H9 (cell line): ENCODE data around the gene FGF12. TPM values are rescaled to one million over a fixed set of nuclear protein-coding genes. Genes with fewer than 3 reads are reported as not detected.

Experiments
- DNase-seq: peaks from one replicate; pipeline ENCODE4 v3.0.0-alpha.2; 2017
- H2AFZ ChIP-seq: one replicate; pipeline ENCODE4 v1.6.1; 2013; ENCODE audit warnings: mild to moderate bottlenecking, low read length, control low read depth, moderate library complexity
- H2AK5ac ChIP-seq: 2 replicates; pipeline ENCODE4 v1.6.1; 2013; ENCODE audit warnings: low read length, control low read depth, mixed read lengths; ENCODE audit not compliant: insufficient read length
- H2BK120ac ChIP-seq: one replicate; pipeline ENCODE4 v1.6.1; 2013; ENCODE audit warnings: low read depth, mild to moderate bottlenecking, low read length, control low read depth, inconsistent platforms; ENCODE audit not compliant: poor library complexity, severe bottlenecking
- H2BK12ac ChIP-seq: 2 replicates; pipeline ENCODE4 v1.6.1; 2013; ENCODE audit warnings: low read length, control low read depth, mixed read lengths, low read depth; ENCODE audit not compliant: insufficient read length
- H2BK15ac ChIP-seq: 2 replicates; pipeline ENCODE4 v1.6.1; 2013; ENCODE audit warnings: low read depth, low read length, control low read depth
- H2BK20ac ChIP-seq: one replicate; pipeline ENCODE4 v1.6.1; 2013; ENCODE audit warnings: low read depth, mild to moderate bottlenecking, low read length, control low read depth, inconsistent platforms; ENCODE audit not compliant: poor library complexity, severe bottlenecking
- H2BK5ac ChIP-seq: 2 replicates; pipeline ENCODE4 v1.6.1; 2013; ENCODE audit warnings: low read length, control low read depth, mixed read lengths; ENCODE audit not compliant: insufficient read length
- H3K14ac ChIP-seq: 2 replicates; pipeline ENCODE4 v1.6.1; 2013; ENCODE audit warnings: low read length, control low read depth; ENCODE audit not compliant: insufficient read depth
- H3K18ac ChIP-seq: 2 replicates; pipeline ENCODE4 v1.6.1; 2013; ENCODE audit warnings: low read depth, mild to moderate bottlenecking, mixed read lengths, low read length, control low read depth; ENCODE audit not compliant: insufficient read length
- H3K23ac ChIP-seq: 2 replicates; pipeline ENCODE4 v1.6.1; 2013; ENCODE audit warnings: low read length, control low read depth, mixed read lengths, low read depth; ENCODE audit not compliant: insufficient read length
- H3K23me2 ChIP-seq: 2 replicates; pipeline ENCODE4 v1.6.1; 2013; ENCODE audit warnings: low read depth, mild to moderate bottlenecking, mixed read lengths, low read length, control low read depth; ENCODE audit not compliant: insufficient read length, poor library complexity, severe bottlenecking
- H3K27ac ChIP-seq: 2 replicates; pipeline ENCODE4 v1.5.1; 2013; ENCODE audit warnings: low read length, control low read depth, mixed read lengths, low read depth; ENCODE audit not compliant: insufficient read length
- H3K27me3 ChIP-seq: 2 replicates; pipeline ENCODE4 v1.6.1; 2013; ENCODE audit warnings: low read length, control low read depth, inconsistent platforms; ENCODE audit not compliant: insufficient read depth
- H3K4ac ChIP-seq: 2 replicates; pipeline ENCODE4 v1.6.1; 2013; ENCODE audit warnings: low read depth, mild to moderate bottlenecking, control low read depth, inconsistent platforms, low read length, moderate library complexity
- H3K4me1 ChIP-seq: 2 replicates; pipeline ENCODE4 v1.6.1; 2013; ENCODE audit warnings: low read length, control low read depth, inconsistent platforms; ENCODE audit not compliant: insufficient read depth
- H3K4me2 ChIP-seq: 2 replicates; pipeline ENCODE4 v1.6.1; 2013; ENCODE audit warnings: low read length, control low read depth, mixed read lengths; ENCODE audit not compliant: insufficient read length, insufficient read depth
- H3K56ac ChIP-seq: 2 replicates; pipeline ENCODE4 v1.6.1; 2013; ENCODE audit warnings: low read depth, mild to moderate bottlenecking, mixed read lengths, low read length, control low read depth; ENCODE audit not compliant: insufficient read length
- H3K79me1 ChIP-seq: 2 replicates; pipeline ENCODE4 v1.6.1; 2013; ENCODE audit warnings: low read depth, mild to moderate bottlenecking, moderate library complexity, low read length, control low read depth, inconsistent platforms; ENCODE audit not compliant: insufficient read depth, poor library complexity, severe bottlenecking
- H3K79me2 ChIP-seq: 2 replicates; pipeline ENCODE4 v1.6.1; 2013; ENCODE audit warnings: low read length, control low read depth, inconsistent platforms; ENCODE audit not compliant: insufficient read depth
- H3K9ac ChIP-seq: 2 replicates; pipeline ENCODE4 v1.6.1; 2013; ENCODE audit warnings: low read length, control low read depth, mixed read lengths; ENCODE audit not compliant: insufficient read length; ENCODE audit errors: extremely low read depth
- H3K9me3 ChIP-seq: one replicate; pipeline ENCODE4 v1.6.1; 2013; ENCODE audit warnings: low read depth, low read length, inconsistent platforms; ENCODE audit not compliant: control insufficient read depth
- H3T11ph ChIP-seq: one replicate; pipeline ENCODE4 v1.6.1; 2013; ENCODE audit warnings: mild to moderate bottlenecking, low read length, control low read depth, inconsistent platforms
- H4K20me1 ChIP-seq: one replicate; pipeline ENCODE4 v1.6.1; 2013; ENCODE audit not compliant: control insufficient read depth, insufficient read length, insufficient read depth
- H4K5ac ChIP-seq: 2 replicates; pipeline ENCODE4 v1.6.1; 2013; ENCODE audit warnings: low read depth, mild to moderate bottlenecking, mixed read lengths, low read length, control low read depth; ENCODE audit not compliant: insufficient read length
- H4K8ac ChIP-seq: replicated peaks from 2 replicates; pipeline ENCODE4 v1.6.1; 2013; ENCODE audit warnings: low read length, control low read depth, mixed read lengths, low read depth; ENCODE audit not compliant: insufficient read length
- H4K91ac ChIP-seq: 2 replicates; pipeline ENCODE4 v1.6.1; 2013; ENCODE audit warnings: low read depth, mild to moderate bottlenecking, moderate library complexity, mixed read lengths, low read length, control low read depth; ENCODE audit not compliant: insufficient read length
- H3K27ac Mint-ChIP-seq, 3 experiments: 2 replicates in 2 of 3; 3 replicates in 1 of 3; pipeline ENCODE4 v1.8.0; 2020 to 2021; ENCODE audit warnings: mixed read lengths in 3 of 3, mild to moderate bottlenecking in 1 of 3, moderate library complexity in 1 of 3
- H3K27me3 Mint-ChIP-seq: 2 replicates; pipeline ENCODE4 v1.8.0; 2021; ENCODE audit warnings: low read depth, mild to moderate bottlenecking, moderate library complexity, mixed read lengths
- H3K36me3 Mint-ChIP-seq, 3 experiments: 2 replicates in 2 of 3; 3 replicates in 1 of 3; pipeline ENCODE4 v1.8.0; 2020 to 2021; ENCODE audit warnings: low read depth in 3 of 3, mixed read lengths in 3 of 3; ENCODE audit not compliant: insufficient read depth in 1 of 3
- H3K4me1 Mint-ChIP-seq, 2 experiments: 2 replicates each; pipeline ENCODE4 v1.8.0; 2020; ENCODE audit warnings: mixed read lengths in 2 of 2
- H3K4me3 Mint-ChIP-seq, 2 experiments: 2 replicates in 1 of 2; 3 replicates in 1 of 2; pipeline ENCODE4 v1.8.0; 2020 to 2021; ENCODE audit warnings: mild to moderate bottlenecking in 2 of 2, mixed read lengths in 2 of 2, moderate library complexity in 1 of 2
- H3K9me3 Mint-ChIP-seq, 2 experiments: 2 replicates in 1 of 2; 3 replicates in 1 of 2; pipeline ENCODE4 v1.8.0; 2020; ENCODE audit warnings: mild to moderate bottlenecking in 2 of 2, mixed read lengths in 2 of 2, moderate library complexity in 1 of 2
- total RNA-seq: library from RNA; stranded (reverse); gene quantifications from 2 replicates; pipeline ENCODE4 v1.2.1, GENCODE V29; 2021
- TF ChIP-seq, protein P1 (sequence below): fragments of 200-600 bp; sonication (generic); conservative IDR thresholded peaks from 3 replicates; pipeline ENCODE4 v1.8.0; 2021; ENCODE audit warnings: antibody characterized with exemption, mild to moderate bottlenecking

The FGF12 gene
- total RNA-seq, 1 experiment from 2014 or later = 5.6 TPM

DNA sequence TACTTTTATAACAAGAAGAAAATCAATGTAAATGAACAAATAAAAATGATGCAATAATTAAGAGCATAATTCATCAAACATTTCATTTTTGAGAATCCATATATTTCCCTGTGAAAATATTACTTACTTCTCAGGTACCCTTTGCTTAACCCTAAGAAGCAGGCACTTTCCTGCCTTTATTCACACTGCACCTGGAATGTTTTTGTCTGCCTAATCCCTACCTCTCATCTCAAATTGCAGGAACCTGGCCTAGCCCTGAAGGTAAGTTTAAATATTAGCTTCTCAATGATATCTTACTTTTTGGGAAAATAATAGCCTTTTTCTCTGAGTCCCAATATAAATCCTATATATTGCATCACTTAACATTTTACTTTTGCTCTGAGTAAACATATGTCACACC lies 559.1 kb downstream of the FGF12 start:
- H3K56ac ChIP-seq = no peak overlapping the region
- H3K27ac Mint-ChIP-seq = no peak overlapping the region; a peak in 1 of 7 replicates

More for the DNA sequence above, 559.1 kb downstream of the FGF12 start:
- no peak overlapping the region for H4K91ac ChIP-seq
- no peaks in the 10 kb centered on the region for H3K79me2 ChIP-seq
- no peak for DNase-seq
- H4K20me1 ChIP-seq = no peaks in the 10 kb centered on the region
- Mint-ChIP-seq H3K27me3 (no peaks in the 10 kb centered on the region), H3K36me3 (no peaks in the 10 kb centered on the region), H3K4me1 (peaks cover 31 to 36% of the 10 kb centered on the region in 2 experiments), H3K9me3 (no peaks in the 10 kb centered on the region; a peak in 1 of 5 replicates), H3K4me3 (no peak overlapping the region)
- no peak overlapping the region for H3K4ac ChIP-seq
- no peak overlapping the region for H2BK15ac ChIP-seq
- no peak overlapping the region for H3K9ac ChIP-seq
- no peak overlapping the region for H3K23ac ChIP-seq
- H3K4me2 ChIP-seq = no peak overlapping the region
- no peak overlapping the region for H2AFZ ChIP-seq
- no peak overlapping the region for H3K14ac ChIP-seq
- no peak overlapping the region for H2AK5ac ChIP-seq
- peaks cover 3% of the 10 kb centered on the region; the same call in 1 of the 2 replicates for H3K4me1 ChIP-seq
- no peak overlapping the region for H2BK20ac ChIP-seq
- H4K8ac ChIP-seq = no peak overlapping the region
- no peak overlapping the region for H3T11ph ChIP-seq
- H4K5ac ChIP-seq = no peak overlapping the region
- H3K9me3 ChIP-seq = no peaks in the 10 kb centered on the region
- no peak overlapping the region for H2BK120ac ChIP-seq
- TF ChIP-seq, protein P1, sequence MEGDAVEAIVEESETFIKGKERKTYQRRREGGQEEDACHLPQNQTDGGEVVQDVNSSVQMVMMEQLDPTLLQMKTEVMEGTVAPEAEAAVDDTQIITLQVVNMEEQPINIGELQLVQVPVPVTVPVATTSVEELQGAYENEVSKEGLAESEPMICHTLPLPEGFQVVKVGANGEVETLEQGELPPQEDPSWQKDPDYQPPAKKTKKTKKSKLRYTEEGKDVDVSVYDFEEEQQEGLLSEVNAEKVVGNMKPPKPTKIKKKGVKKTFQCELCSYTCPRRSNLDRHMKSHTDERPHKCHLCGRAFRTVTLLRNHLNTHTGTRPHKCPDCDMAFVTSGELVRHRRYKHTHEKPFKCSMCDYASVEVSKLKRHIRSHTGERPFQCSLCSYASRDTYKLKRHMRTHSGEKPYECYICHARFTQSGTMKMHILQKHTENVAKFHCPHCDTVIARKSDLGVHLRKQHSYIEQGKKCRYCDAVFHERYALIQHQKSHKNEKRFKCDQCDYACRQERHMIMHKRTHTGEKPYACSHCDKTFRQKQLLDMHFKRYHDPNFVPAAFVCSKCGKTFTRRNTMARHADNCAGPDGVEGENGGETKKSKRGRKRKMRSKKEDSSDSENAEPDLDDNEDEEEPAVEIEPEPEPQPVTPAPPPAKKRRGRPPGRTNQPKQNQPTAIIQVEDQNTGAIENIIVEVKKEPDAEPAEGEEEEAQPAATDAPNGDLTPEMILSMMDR = no peak
- H2BK5ac ChIP-seq = no peak overlapping the region
- no peak overlapping the region for H3K27ac ChIP-seq
- H3K23me2 ChIP-seq = no peaks in the 10 kb centered on the region
- H3K18ac ChIP-seq = no peak overlapping the region
- no peaks in the 10 kb centered on the region for H3K79me1 ChIP-seq
- H3K27me3 ChIP-seq = no peaks in the 10 kb centered on the region
- H2BK12ac ChIP-seq = no peak overlapping the region
